ENCODE measurements around the gene PRDM9.

PRDM9 gene

GRCh38 chr5:23528677-23529076, 21.3 kb downstream of the PRDM9 start:
- DNase-seq, result no peak

DNA sequence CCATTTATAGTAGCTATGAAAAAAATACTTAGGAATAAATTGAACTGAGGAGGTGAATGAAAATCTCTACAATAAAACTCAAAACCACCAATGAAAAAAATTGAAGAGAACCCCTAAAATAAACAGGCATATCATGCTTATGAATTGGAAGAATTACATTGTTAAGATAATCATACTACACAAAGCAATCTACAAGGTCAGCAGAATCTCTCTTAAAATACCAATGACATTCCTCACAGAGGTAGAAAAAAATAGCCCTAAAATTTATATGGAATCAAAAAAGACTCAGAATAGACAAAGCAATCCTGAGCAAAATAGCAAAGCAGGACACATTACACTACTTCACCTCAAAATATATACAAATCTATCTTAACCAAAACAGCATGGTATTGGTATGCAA, 23.2 kb downstream of the PRDM9 start:
- no peak for DNase-seq

- no peak for DNase-seq
Observed at GRCh38 chr5:23571059-23571458, 63.6 kb downstream of the PRDM9 start.
